Stimulated activated CD4-positive, alpha-beta T cell treated with anti-CD3 and anti-CD28 coated beads, Interleukin-12 subunit alpha, Interleukin-12 subunit beta, amount 100 ng/mL, for 48 hours (primary cell): ENCODE data around the gene EVL.
A peak's percentile ranks its signal among the peaks of the same experiment; 100 is the strongest.

ENCODE experiments used
- DNase-seq, 3 donors: peaks; one replicate each; pipeline ENCODE4 v3.0.0-alpha.2; 2020; ENCODE audit warnings: low read depth in 2 of 3, low spot score in 1 of 3

EVL gene

DNA sequence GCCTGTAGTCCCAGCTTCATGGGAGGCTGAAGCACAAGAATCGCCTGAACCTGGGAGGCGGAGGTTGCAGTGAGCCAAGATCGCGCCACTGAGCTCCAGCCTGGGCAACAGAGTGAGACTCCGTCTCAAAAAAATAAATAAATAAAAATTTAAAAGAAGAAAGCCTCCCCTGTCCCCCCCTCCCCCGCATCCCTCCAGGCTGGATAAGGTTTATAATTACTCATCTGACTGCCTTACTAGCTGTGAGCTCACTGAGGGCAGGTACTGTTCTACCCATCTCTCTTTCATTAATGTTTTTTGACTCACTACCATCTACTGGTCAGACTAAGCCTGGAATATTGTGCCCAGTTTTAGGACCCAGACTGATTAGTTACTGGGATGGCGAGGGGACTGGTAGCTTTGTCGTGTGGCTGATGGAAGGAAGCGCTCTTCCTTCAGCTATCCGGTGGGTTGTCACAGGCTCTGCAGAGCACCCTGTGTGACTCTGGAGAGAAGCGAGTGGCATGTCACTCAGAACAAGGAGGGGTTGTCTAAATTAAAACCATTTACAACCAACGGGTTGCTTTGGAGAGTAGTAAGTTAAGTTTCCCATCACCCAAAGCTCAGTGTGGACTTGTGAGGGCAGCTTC, 16.9 kb downstream of the EVL start:
- DNase-seq, result no peak

- no peak for DNase-seq
Measured at GRCh38 chr14:100082723-100083122, 17.5 kb downstream of the EVL start.

DNA sequence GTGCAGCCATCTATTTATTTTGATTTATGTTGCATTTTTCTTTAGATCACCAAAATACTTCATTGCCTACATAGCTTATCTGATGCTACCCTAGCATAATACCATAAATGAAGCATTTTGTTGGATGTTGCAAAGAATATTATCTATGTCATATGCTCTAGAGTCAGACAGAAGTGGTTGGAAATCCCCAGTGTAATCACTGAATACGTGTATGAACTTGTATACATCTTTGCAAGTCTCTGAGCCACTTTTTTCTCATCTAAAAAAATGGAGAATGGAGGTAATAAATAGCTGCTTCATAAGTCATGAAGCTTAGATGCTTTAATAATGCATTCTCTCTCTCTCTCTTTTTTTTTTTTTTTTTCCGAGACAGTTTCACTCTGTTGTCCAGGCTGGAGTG, 18.5 kb downstream of the EVL start:
- no peak for DNase-seq

DNA sequence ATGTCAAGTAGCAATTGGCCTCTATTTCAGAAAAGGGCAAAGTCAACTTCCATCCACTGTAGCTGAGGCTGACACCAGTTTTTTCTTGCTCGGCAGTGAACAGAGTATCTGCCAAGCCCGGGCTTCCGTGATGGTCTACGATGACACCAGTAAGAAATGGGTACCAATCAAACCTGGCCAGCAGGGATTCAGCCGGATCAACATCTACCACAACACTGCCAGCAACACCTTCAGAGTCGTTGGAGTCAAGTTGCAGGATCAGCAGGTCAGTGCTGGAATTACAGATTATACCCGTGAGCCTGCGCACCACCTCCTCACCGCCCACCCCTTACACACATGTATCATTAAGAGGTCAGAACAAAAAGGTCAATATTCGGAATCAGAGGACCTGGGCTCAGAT, 19.4 kb downstream of the EVL start:
- no peak for DNase-seq

- DNase-seq, result no peak
Measured at GRCh38 chr14:100085462-100085861, 20.2 kb downstream of the EVL start.

DNA sequence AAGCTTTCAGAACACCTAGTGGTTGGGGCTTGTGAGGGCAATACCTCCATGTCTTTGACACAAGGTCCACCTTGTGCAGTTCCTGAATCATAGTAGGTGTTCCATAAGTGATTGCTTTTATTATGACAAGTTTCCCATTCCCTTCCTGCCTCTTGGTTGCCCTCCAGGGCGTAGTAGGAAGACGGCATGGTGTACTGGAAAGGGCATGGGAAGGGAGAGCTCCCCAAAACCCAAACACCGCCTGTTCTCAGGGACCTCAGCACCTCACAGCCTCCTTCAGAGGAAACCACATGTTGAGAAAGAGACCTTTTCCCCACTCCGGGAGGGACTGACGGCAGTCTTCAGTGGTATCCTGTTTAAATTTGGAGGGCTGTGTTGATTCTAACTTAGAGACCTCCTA, 21.1 kb downstream of the EVL start:
- no peak for DNase-seq

GRCh38 chr14:100088226-100088625, 23.0 kb downstream of the EVL start:
- no peak for DNase-seq

- DNase-seq, result no peak
Measured at GRCh38 chr14:100091386-100091785, 26.2 kb downstream of the EVL start.

GRCh38 chr14:100092832-100093231, 27.6 kb downstream of the EVL start:
- DNase-seq, result no peak

GRCh38 chr14:100093319-100093718, 28.1 kb downstream of the EVL start:
- no peak for DNase-seq

GRCh38 chr14:100096656-100097055, 31.4 kb downstream of the EVL start:
- DNase-seq, result no peak

- DNase-seq, result no peak
Measured at GRCh38 chr14:100098171-100098570, 32.9 kb downstream of the EVL start.

GRCh38 chr14:100100032-100100703, 34.9 kb downstream of the EVL start:
- no peak for DNase-seq

DNA sequence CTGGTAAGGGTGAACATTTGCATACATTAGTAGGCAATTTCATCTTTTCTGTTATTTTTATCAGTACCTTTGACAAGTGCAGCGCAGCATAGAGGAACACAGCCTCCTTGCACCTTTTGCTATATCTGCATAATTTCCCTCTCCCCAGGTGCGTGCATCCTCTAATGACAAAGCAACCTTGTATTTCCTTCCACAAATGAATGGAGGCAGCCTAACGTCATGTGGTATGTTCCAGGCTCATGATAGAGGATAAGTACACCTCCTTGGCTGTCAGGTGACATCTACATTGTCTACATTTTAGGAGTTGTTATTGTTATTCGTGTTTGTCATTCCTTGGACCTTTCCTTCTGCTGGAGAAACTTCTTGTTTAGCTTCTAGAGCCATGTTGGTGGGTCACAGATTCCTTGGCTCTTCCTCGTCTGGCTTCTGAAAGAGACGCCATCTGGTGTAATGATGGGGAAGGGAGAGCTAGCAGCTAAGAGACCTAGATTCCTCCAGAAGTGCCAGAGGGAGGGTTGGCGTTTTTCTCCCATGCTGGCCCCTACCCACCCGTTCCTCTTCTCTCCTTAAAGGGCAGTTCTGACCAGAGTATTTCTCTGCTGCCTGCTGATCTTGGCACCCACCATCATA, 37.0 kb downstream of the EVL start:
- DNase-seq, result no peak

- no peak for DNase-seq
Measured at GRCh38 chr14:100103250-100104005, 38.2 kb downstream of the EVL start.

DNA sequence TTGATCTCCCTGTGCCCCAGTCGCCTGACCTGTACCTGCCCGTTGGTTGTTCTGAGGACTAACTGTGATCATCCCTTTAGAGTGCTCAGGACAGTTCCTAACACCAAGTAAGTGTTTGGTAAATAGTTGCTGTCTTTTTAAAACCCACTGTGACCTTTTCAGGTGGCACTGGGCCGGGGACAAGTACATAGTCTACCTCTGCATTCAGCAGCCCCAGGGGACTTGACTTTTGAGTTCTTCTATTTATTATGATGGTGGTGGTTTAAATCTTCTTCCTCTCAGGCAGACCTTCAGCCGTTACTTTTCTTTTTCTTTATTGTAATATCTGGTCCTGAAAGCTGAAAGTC, 38.8 kb downstream of the EVL start:
- DNase-seq, result no peak

DNA sequence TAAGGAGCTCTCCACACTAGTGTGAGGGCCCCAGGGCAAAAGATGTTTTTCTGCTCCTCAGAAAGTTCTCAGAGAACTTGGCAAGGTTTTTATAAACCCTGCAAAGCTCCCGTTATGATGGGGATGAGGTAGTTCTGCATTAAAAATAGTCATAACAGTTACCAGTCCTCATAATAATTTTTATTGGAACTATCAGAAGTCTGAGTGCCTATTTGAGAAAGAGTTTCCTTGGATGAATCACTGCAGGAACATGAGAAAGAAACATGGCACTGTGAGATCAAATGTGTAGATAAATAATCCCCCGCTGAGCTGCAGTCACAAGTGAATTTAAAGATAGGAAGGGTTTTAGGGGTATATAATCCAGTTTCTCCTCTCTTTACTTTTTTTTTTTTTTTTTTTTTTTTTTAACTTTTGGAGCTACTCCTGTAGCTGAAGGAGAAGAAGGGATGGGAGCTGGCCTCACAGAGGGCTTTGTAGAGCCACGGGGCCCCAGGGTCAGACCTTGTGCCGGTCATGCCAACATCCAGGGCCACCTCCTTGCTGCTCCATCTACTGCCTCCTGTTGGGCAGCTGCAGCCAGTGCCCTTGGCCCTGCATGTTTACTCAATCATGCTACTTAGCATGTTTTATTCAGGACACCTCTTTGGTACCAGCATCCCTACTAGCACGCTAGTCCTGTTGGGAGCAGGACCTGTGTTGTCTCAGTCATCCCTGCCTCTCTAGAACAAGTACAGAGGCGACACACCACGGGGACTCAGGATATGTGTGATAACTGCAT, 39.5 kb downstream of the EVL start:
- no peak for DNase-seq

- no peak for DNase-seq
Measured at GRCh38 chr14:100105357-100106169, 40.3 kb downstream of the EVL start.

GRCh38 chr14:100106250-100107112, 41.3 kb downstream of the EVL start:
- DNase-seq, result peak in 2 of 3 donors; percentile 34 to 56
